HL-60 (cell line): ENCODE measurements around the gene ACR.

Experiments
- DNase-seq, 2 experiments: peaks; one replicate each; pipeline ENCODE4 v3.0.0-alpha.2; 2010 to 2020; ENCODE audit warnings: low read depth in 1 of 2, low spot score in 1 of 2
- H3K27ac ChIP-seq: fragments of 250-450 bp; sonication (Bioruptor Pico); replicated peaks from 2 replicates; pipeline ENCODE4 v1.5.1; 2020; ENCODE audit warnings: mild to moderate bottlenecking, moderate library complexity
- H3K27me3 ChIP-seq: fragments of 250-450 bp; sonication (Bioruptor Pico); 2 replicates; pipeline ENCODE4 v1.5.1; 2021; ENCODE audit warnings: mild to moderate bottlenecking, moderate library complexity; ENCODE audit not compliant: insufficient read depth, poor library complexity, severe bottlenecking
- H3K4me3 ChIP-seq: replicated peaks from 2 replicates; pipeline ENCODE4 v1.5.1; 2011; ENCODE audit warnings: mild to moderate bottlenecking, control low read depth, low read length; ENCODE audit not compliant: insufficient read depth
- GABPA ChIP-seq: IDR thresholded peaks from 2 replicates; pipeline ENCODE4 v1.6.1; 2012; ENCODE audit warnings: low read depth
- POLR2AphosphoS5 ChIP-seq: IDR thresholded peaks from 2 replicates; pipeline ENCODE4 v1.6.1; 2012; ENCODE audit warnings: low read depth
- SPI1 ChIP-seq: IDR thresholded peaks from 2 replicates; pipeline ENCODE4 v1.6.1; 2012; ENCODE audit warnings: low read depth, mild to moderate bottlenecking, borderline replicate concordance
- TF ChIP-seq, protein P1 (sequence below): IDR thresholded peaks from one replicate; pipeline ENCODE4 v1.5.1; 2011; ENCODE audit warnings: low read length, control low read depth, inconsistent platforms; ENCODE audit not compliant: insufficient read depth
- TF ChIP-seq, protein P2 (sequence below): IDR thresholded peaks from 2 replicates; pipeline ENCODE4 v1.6.1; 2012; ENCODE audit warnings: low read depth; ENCODE audit not compliant: insufficient replicate concordance

Gene ACR

DNA sequence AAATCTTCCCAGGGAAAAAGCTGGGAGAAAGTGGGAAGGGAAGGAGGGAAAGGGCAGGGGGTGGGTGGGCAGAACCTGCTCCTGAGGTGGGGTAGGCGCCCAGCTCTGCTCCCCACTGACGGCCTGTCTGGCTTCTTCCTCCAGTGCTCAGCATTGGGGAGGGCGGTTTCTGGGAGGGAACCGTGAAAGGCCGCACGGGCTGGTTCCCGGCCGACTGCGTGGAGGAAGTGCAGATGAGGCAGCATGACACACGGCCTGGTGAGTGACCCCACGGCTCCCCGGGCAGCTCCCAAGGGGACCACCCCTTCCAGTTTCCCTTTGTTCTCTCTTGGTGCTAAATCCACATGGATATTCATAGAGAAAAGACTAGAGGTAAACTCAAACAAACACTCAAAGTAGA is 39.5 kb upstream of the ACR start:
- TF ChIP-seq POLR2AphosphoS5 (no peak), SPI1 (no peak), GABPA (no peak)
- TF ChIP-seq, protein P1, sequence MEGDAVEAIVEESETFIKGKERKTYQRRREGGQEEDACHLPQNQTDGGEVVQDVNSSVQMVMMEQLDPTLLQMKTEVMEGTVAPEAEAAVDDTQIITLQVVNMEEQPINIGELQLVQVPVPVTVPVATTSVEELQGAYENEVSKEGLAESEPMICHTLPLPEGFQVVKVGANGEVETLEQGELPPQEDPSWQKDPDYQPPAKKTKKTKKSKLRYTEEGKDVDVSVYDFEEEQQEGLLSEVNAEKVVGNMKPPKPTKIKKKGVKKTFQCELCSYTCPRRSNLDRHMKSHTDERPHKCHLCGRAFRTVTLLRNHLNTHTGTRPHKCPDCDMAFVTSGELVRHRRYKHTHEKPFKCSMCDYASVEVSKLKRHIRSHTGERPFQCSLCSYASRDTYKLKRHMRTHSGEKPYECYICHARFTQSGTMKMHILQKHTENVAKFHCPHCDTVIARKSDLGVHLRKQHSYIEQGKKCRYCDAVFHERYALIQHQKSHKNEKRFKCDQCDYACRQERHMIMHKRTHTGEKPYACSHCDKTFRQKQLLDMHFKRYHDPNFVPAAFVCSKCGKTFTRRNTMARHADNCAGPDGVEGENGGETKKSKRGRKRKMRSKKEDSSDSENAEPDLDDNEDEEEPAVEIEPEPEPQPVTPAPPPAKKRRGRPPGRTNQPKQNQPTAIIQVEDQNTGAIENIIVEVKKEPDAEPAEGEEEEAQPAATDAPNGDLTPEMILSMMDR, result no peak
- TF ChIP-seq, protein P2, sequence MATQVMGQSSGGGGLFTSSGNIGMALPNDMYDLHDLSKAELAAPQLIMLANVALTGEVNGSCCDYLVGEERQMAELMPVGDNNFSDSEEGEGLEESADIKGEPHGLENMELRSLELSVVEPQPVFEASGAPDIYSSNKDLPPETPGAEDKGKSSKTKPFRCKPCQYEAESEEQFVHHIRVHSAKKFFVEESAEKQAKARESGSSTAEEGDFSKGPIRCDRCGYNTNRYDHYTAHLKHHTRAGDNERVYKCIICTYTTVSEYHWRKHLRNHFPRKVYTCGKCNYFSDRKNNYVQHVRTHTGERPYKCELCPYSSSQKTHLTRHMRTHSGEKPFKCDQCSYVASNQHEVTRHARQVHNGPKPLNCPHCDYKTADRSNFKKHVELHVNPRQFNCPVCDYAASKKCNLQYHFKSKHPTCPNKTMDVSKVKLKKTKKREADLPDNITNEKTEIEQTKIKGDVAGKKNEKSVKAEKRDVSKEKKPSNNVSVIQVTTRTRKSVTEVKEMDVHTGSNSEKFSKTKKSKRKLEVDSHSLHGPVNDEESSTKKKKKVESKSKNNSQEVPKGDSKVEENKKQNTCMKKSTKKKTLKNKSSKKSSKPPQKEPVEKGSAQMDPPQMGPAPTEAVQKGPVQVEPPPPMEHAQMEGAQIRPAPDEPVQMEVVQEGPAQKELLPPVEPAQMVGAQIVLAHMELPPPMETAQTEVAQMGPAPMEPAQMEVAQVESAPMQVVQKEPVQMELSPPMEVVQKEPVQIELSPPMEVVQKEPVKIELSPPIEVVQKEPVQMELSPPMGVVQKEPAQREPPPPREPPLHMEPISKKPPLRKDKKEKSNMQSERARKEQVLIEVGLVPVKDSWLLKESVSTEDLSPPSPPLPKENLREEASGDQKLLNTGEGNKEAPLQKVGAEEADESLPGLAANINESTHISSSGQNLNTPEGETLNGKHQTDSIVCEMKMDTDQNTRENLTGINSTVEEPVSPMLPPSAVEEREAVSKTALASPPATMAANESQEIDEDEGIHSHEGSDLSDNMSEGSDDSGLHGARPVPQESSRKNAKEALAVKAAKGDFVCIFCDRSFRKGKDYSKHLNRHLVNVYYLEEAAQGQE, result no peak
- Histone ChIP-seq H3K27me3 (peaks cover 2% of the 10 kb centered on the region), H3K4me3 (no peak overlapping the region), H3K27ac (no peak overlapping the region)
- DNase-seq, result peak in 1 of 2 experiments; percentile 25

DNA sequence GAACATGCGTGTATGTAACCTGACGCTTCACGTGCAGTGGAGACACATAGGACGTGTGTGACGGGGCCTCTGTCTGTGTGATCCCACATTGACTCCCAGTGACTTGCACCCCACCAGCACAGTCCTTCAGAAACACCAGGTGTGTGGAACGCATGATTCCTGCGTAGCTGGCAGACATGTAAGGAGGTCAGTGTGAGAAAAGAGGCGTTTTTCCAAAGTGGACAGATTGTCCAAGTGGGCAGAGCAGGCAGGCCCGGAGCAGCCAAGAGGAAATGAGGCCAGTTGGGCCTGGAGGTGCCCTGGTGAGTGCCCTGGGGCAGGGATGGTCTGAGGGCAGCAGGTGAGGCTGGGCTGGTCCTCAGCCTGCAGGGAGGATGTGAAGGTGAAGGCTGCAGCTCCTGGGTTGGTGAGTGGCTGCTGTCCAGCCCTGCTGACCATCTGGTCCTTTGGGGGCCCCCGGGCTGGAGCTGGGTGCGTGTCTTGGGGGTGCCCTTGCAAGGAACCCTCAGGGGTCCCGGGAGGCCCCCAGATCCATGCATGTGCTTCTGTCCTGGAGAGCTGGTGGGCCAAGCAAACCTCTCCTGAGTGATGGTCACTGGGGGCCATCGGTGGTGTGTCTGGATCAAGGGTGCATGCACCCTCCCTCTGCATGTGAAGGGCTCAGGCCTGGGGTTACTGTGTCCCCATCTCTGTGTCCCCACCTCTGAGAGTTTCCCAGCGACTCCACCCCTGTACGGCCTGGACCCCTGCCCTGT is 38.8 kb upstream of the ACR start:
- Histone ChIP-seq H3K4me3 (no peak overlapping the region), H3K27me3 (peaks cover 4% of the 10 kb centered on the region), H3K27ac (no peak overlapping the region)
- DNase-seq, result no peak
- TF ChIP-seq, protein P2, result no peak
- TF ChIP-seq, protein P1, result no peak
- TF ChIP-seq POLR2AphosphoS5 (no peak), SPI1 (no peak), GABPA (no peak)

DNA sequence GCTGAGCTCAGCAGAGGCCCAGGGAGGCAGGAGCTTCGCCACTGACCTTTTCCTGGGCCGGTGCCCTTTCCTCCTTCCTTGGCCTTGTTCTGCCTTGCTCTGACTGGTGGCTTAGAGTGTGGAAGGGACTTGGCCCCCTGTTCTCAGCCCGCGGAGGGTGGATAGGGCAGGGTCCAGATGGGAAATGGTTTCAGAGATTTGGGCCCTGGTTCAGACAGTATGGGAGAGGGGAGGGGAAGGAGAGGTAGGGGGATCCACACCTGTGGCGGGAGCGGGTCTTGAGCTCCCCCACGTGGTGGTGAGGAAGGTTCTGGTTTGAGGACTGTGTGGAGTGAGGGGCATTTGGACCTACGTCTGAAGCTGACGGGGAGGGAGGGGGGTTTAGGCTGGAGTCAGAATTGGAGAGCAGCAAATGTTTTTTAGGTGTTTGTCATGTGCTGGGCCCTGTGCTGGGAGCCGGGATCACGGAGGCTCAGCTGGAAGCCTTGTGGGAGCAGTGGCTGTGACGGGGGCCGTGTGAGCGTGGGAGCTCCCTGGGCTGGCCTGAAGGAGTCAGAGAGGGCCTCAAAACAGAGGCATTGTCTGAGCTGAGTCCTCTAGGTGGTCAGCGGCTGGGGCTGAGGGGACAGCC is 38.1 kb upstream of the ACR start:
- H3K27me3 ChIP-seq, result peaks cover 9% of the 10 kb centered on the region
- H3K4me3 ChIP-seq, result no peak overlapping the region
- TF ChIP-seq SPI1 (no peak), POLR2AphosphoS5 (no peak), GABPA (no peak)
- TF ChIP-seq, protein P1, result no peak
- TF ChIP-seq, protein P2, result no peak
- DNase-seq, result no peak
- H3K27ac ChIP-seq, result no peak overlapping the region
